Stomach (tissue), 4 donors: ENCODE measurements around the gene SLC25A33.

ENCODE experiments used
- CTCF ChIP-seq, 7 experiments: fragments of 450-650 bp in 4 of 7; fragments of 200-600 bp in 3 of 7; sonication (generic) in 3 of 7; IDR thresholded peaks; one replicate each; pipeline ENCODE4 v1.5.1; 2016 to 2019; ENCODE audit warnings: antibody characterized with exemption in 7 of 7, control low read depth in 2 of 7, mild to moderate bottlenecking in 1 of 7
- POLR2A ChIP-seq, 4 donors: fragments of 450-650 bp; IDR thresholded peaks; one replicate each; pipeline ENCODE4 v1.6.1; 2016; ENCODE audit warnings: antibody characterized with exemption in 4 of 4, control low read depth in 2 of 4, mild to moderate bottlenecking in 1 of 4, moderate library complexity in 1 of 4
- POLR2AphosphoS5 ChIP-seq, 3 donors: sonication (generic); formaldehyde crosslinking; IDR thresholded peaks; one replicate each; pipeline ENCODE4 v1.6.1; 2016; ENCODE audit warnings: antibody characterized with exemption in 3 of 3

- TF ChIP-seq CTCF (IDR thresholded peaks at IDR 0.05) (no peak), POLR2AphosphoS5 (IDR thresholded peaks at IDR 0.05) (no peak), POLR2A (IDR thresholded peaks at IDR 0.05) (no peak)
These were observed 60.5 kb downstream of the SLC25A33 start for GRCh38 chr1:9599741-9600140.
